Keratinocyte (primary cell): ENCODE data around the gene DENND1A.

Experiments
- CTCF ChIP-seq, 3 experiments: IDR thresholded peaks in 1 of 3; conservative IDR thresholded peaks in 1 of 3; optimal IDR thresholded peaks in 1 of 3; 2 replicates in 2 of 3; 3 replicates in 1 of 3; pipeline versions ENCODE3 to v1.5.1; 2011; ENCODE audit warnings: low read length in 3 of 3, mild to moderate bottlenecking in 3 of 3, moderate library complexity in 2 of 3, control low read depth in 1 of 3, inconsistent platforms in 1 of 3; ENCODE audit not compliant: insufficient read depth in 2 of 3; ENCODE audit errors: extremely low read depth in 1 of 3
- EZH2 ChIP-seq: IDR thresholded peaks from one replicate; pipeline ENCODE4 v1.6.1; 2012; ENCODE audit warnings: inconsistent platforms, mild to moderate bottlenecking, low read length, moderate library complexity

GRCh38 chr9:123922431-123922830, 7.5 kb downstream of the DENND1A start:
- TF ChIP-seq EZH2 (no peak), CTCF (optimal IDR thresholded peaks at IDR 0.05 in 1 of 3, IDR thresholded peaks at IDR 0.05 in 1 of 3, conservative IDR thresholded peaks at IDR 0.05 in 1 of 3; ENCODE audit: extremely low read depth in 1 of 3, insufficient read depth in 2 of 3, low read length in 3 of 3) (no peak)
